Glutamatergic neuron (in vitro differentiated cells): ENCODE data around the gene CARMIL1. TPM values are rescaled to one million over a fixed set of nuclear protein-coding genes. Genes with fewer than 3 reads are reported as not detected.

ENCODE experiments used
- DNase-seq: peaks from one replicate; pipeline ENCODE4 v3.0.0; 2022
- H3K27ac Mint-ChIP-seq: one replicate; pipeline ENCODE4 v1.8.0; 2020; ENCODE audit warnings: mild to moderate bottlenecking, mixed read lengths, inconsistent platforms; ENCODE audit not compliant: unreplicated experiment
- H3K27me3 Mint-ChIP-seq: one replicate; pipeline ENCODE4 v1.8.0; 2020; ENCODE audit warnings: mild to moderate bottlenecking, moderate library complexity, mixed read lengths, inconsistent platforms; ENCODE audit not compliant: unreplicated experiment
- H3K36me3 Mint-ChIP-seq: one replicate; pipeline ENCODE4 v1.8.0; 2020; ENCODE audit warnings: mild to moderate bottlenecking, mixed read lengths, inconsistent platforms; ENCODE audit not compliant: unreplicated experiment
- H3K4me1 Mint-ChIP-seq: one replicate; pipeline ENCODE4 v1.8.0; 2020; ENCODE audit warnings: mild to moderate bottlenecking, low read depth, mixed read lengths, inconsistent platforms; ENCODE audit not compliant: unreplicated experiment
- H3K4me3 Mint-ChIP-seq: one replicate; pipeline ENCODE4 v1.8.0; 2020; ENCODE audit warnings: mild to moderate bottlenecking, mixed read lengths, inconsistent platforms; ENCODE audit not compliant: unreplicated experiment
- H3K9me3 Mint-ChIP-seq: one replicate; pipeline ENCODE4 v1.8.0; 2020; ENCODE audit warnings: mild to moderate bottlenecking, moderate library complexity, mixed read lengths, inconsistent platforms; ENCODE audit not compliant: unreplicated experiment
- CTCF ChIP-seq: fragments of 200-600 bp; sonication (generic); IDR thresholded peaks from one replicate; pipeline ENCODE4 v1.5.0; 2021; ENCODE audit not compliant: partially characterized antibody, unreplicated experiment
- total RNA-seq: library from RNA; stranded (reverse); fragmentation: NEBNext Ultra II Directional; extraction: Animal tissue kit (Norgen Biotek cat#: 25700); gene quantifications from one replicate; pipeline ENCODE4 v1.2.1, GENCODE V29; 2021; ENCODE audit not compliant: unreplicated experiment

Gene CARMIL1
- total RNA-seq, 1 donor from 2014 or later: 4.8 TPM

- no peaks in the 10 kb centered on the region for H3K4me1 Mint-ChIP-seq
- DNase-seq: no peak
- no peaks in the 10 kb centered on the region for H3K27me3 Mint-ChIP-seq
- H3K36me3 Mint-ChIP-seq: no peaks in the 10 kb centered on the region
- H3K27ac Mint-ChIP-seq: no peak overlapping the region
- H3K9me3 Mint-ChIP-seq: no peaks in the 10 kb centered on the region
- no peak for TF ChIP-seq CTCF
- H3K4me3 Mint-ChIP-seq: no peak overlapping the region
These were observed 334.9 kb downstream of the CARMIL1 start for GRCh38 chr6:25614052-25614451.

DNA sequence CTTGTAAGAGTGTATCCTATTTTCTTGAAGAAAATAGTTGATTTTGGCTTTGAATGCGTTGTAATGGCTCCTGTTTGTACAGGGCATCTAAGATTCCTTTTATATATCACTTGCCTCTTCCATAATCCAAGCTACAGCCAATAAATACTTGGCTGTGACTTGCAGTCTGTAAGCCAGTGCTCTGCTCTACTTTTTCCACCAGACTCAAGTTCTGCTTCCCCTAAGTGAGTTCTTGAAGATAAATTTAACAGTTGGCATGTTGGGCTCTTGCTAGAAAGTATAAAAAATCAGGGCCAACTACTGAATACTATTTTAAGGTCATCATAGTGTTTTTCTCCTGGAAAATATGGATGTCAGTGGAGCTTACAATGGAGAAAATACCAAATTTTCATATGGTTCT is 336.3 kb downstream of the CARMIL1 start:
- TF ChIP-seq CTCF: no peak
- no peak for DNase-seq
- no peaks in the 10 kb centered on the region for H3K27me3 Mint-ChIP-seq
- no peak overlapping the region for H3K4me3 Mint-ChIP-seq
- no peaks in the 10 kb centered on the region for H3K4me1 Mint-ChIP-seq
- H3K36me3 Mint-ChIP-seq: no peaks in the 10 kb centered on the region
- no peaks in the 10 kb centered on the region for H3K9me3 Mint-ChIP-seq
- no peak overlapping the region for H3K27ac Mint-ChIP-seq

- Mint-ChIP-seq H3K27ac (no peak overlapping the region), H3K27me3 (no peaks in the 10 kb centered on the region), H3K36me3 (no peaks in the 10 kb centered on the region), H3K4me3 (no peak overlapping the region), H3K9me3 (no peaks in the 10 kb centered on the region), H3K4me1 (peaks cover 6% of the 10 kb centered on the region)
- no peak for TF ChIP-seq CTCF
- no peak for DNase-seq
These were observed 338.8 kb downstream of the CARMIL1 start for GRCh38 chr6:25617997-25618396.

- Mint-ChIP-seq H3K36me3 (no peaks in the 10 kb centered on the region), H3K4me1 (peaks cover 6% of the 10 kb centered on the region), H3K4me3 (no peak overlapping the region), H3K27me3 (no peaks in the 10 kb centered on the region), H3K9me3 (no peaks in the 10 kb centered on the region), H3K27ac (no peak overlapping the region)
- no peak for DNase-seq
- TF ChIP-seq CTCF: no peak
These were observed 340.0 kb downstream of the CARMIL1 start for GRCh38 chr6:25619217-25619616.

- no peaks in the 10 kb centered on the region for H3K36me3 Mint-ChIP-seq
- H3K27me3 Mint-ChIP-seq: no peaks in the 10 kb centered on the region
- H3K4me1 Mint-ChIP-seq: peaks cover 6% of the 10 kb centered on the region
- no peak overlapping the region for H3K4me3 Mint-ChIP-seq
- no peak for DNase-seq
- no peaks in the 10 kb centered on the region for H3K9me3 Mint-ChIP-seq
- H3K27ac Mint-ChIP-seq: no peak overlapping the region
- no peak for TF ChIP-seq CTCF
These were observed 341.2 kb downstream of the CARMIL1 start for GRCh38 chr6:25620391-25620790.
